ENCODE data around the gene BNC1. TPM values are rescaled to one million over a fixed set of nuclear protein-coding genes. Genes with fewer than 3 reads are reported as not detected.

BNC1 gene
- total RNA-seq, 1 donor from 2014 or later = not detected

DNA sequence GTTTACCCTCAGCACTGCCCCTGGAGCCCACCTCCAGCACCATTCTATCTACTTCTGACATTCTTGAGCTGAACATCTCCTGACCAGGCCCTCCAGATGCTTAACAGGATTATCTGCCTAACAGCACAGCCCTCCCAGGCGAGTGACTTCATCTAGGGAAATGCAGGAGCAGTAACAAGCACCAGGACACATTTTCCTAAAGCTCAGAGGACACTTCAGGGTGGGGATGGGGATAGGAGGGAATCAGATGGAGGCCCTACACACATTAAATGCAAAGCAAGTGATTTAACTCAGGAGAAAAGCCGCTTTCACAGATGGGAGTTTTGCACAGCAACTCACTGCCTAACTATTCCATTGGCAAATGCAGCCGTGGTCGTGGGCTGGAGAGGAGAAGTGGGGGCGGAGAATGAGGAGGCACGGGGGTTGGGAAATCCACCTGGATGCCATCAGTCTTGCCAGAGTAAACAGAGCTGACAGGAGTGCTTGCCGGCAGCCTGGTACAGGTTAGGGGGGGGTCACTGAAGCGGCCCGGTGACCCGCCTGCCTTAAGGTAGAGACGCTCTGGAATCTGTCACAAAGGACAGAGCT is 21.3 kb upstream of the BNC1 start:
- Mint-ChIP-seq H3K4me1 (no peaks in the 10 kb centered on the region), H3K36me3 (ENCODE audit: low read depth) (no peaks in the 10 kb centered on the region), H3K27me3 (peaks cover 16% of the 10 kb centered on the region), H3K4me3 (no peak overlapping the region), H3K9me3 (no peaks in the 10 kb centered on the region), H3K27ac (no peak overlapping the region)
- ChIA-PET POLR2A (no interaction called here), CTCF (no interaction called here)
- no peak for ATAC-seq (ENCODE audit: low read depth)
- intact Hi-C loops (cut with micrococcal nuclease) = no loop called here
- DNase-seq = no peak
- TF ChIP-seq CTCF (IDR thresholded peaks at IDR 0.05) = no peak

DNA sequence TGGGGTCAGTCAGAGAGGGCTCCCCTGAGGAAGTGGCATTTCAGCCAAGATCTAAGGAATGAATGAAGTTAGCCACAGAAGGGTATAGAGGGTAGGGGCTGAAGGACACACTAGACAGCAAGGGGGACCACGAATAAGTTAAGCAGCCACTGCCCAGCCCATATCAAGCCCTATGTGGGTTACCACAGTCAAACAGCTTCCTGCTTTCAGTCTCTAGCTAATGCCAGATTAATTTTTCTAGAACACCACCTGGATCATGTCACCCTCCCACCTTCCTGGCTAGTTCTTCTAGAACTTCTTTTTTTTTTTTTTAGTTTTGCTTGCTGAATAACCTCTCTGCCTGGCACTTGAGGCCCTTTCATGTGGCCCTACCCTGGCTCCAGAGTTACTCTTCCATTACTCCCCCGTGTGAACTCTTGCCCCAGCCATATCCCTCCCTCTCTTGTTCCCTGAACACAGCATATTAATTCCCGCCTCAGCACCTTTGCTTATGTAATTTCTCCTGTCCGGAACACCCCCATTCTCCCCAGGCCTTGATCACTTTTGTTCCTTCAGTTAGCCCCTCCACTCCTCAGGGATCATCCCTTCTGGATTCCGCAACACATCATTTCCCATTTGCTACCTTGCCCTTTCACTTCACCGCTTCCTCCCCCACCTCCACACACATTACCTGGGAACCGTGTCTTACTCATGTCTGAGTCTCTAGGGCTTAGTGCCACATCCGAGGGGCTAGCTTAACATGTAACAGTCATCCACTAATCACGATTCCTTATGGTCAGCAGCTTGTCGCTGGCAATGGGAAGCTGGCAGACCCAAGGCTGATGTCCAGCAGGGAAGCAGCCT is 20.6 kb upstream of the BNC1 start:
- POLR2A ChIA-PET = no interaction called here
- no peak overlapping the region for H3K27ac Mint-ChIP-seq
- no peaks in the 10 kb centered on the region for H3K36me3 Mint-ChIP-seq (ENCODE audit: low read depth)
- no peaks in the 10 kb centered on the region for H3K4me1 Mint-ChIP-seq
- ATAC-seq (ENCODE audit: low read depth) (no peak), DNase-seq (no peak)
- no peak for TF ChIP-seq CTCF (IDR thresholded peaks at IDR 0.05)
- intact Hi-C loops (cut with micrococcal nuclease) = no loop called here
- peaks cover 16% of the 10 kb centered on the region for H3K27me3 Mint-ChIP-seq
- H3K9me3 Mint-ChIP-seq = no peaks in the 10 kb centered on the region
- H3K4me3 Mint-ChIP-seq = no peak overlapping the region
- CTCF ChIA-PET = no interaction called here

DNA sequence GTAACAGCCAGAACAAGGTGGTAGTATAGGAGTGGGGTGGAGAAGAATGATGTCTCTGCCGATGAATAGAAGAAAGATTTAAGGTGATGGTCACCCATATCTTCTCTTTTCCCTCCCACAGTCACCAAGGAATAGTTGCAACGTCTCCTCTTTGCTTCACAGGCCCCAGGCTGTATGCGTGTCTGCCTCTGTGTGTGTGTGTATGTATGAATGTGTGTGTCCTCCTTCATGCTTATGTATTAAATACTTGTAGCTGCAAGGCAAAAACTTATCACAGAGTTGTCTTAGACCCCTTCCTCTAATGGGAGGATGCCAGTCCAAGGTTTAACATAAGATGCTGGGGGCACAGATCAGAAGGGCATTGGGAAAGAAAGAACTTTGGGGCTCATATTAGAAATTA is 19.1 kb upstream of the BNC1 start:
- Mint-ChIP-seq H3K36me3 (ENCODE audit: low read depth) (no peaks in the 10 kb centered on the region), H3K27me3 (peaks cover 21% of the 10 kb centered on the region), H3K4me3 (no peak overlapping the region), H3K9me3 (no peaks in the 10 kb centered on the region), H3K4me1 (no peaks in the 10 kb centered on the region), H3K27ac (no peak overlapping the region)
- intact Hi-C loops (cut with micrococcal nuclease) = no loop called here
- DNase-seq (no peak), ATAC-seq (ENCODE audit: low read depth) (no peak)
- TF ChIP-seq CTCF (IDR thresholded peaks at IDR 0.05) = no peak
- ChIA-PET CTCF (no interaction called here), POLR2A (no interaction called here)

DNA sequence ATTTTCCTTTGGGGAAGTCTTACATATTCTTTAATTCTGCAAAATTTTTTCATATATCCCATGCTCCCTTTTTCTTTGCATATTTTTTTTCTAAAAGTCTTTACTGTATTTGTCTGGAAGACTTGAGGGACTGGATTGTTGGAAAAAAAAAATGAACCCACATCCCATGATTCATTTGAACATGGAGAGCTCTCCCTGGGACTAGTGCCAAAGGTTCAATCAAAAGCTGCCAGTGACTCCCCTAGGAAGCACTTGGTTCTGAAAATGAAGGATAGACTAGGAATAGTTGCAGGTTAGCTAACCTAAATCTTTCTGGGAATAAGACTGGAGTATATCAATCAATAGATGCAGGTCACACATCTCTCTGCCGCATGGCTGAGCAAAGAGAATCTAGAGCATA is 16.4 kb upstream of the BNC1 start:
- TF ChIP-seq CTCF (IDR thresholded peaks at IDR 0.05) = no peak
- no peak overlapping the region for H3K4me3 Mint-ChIP-seq
- no peak for ATAC-seq (ENCODE audit: low read depth)
- CTCF ChIA-PET = no interaction called here
- DNase-seq = no peak
- H3K36me3 Mint-ChIP-seq (ENCODE audit: low read depth) = no peaks in the 10 kb centered on the region
- H3K9me3 Mint-ChIP-seq = no peaks in the 10 kb centered on the region
- H3K27me3 Mint-ChIP-seq = peaks cover 28% of the 10 kb centered on the region
- POLR2A ChIA-PET = no interaction called here
- H3K27ac Mint-ChIP-seq = no peak overlapping the region
- no peaks in the 10 kb centered on the region for H3K4me1 Mint-ChIP-seq
- intact Hi-C loops (cut with micrococcal nuclease) = no loop called here

DNA sequence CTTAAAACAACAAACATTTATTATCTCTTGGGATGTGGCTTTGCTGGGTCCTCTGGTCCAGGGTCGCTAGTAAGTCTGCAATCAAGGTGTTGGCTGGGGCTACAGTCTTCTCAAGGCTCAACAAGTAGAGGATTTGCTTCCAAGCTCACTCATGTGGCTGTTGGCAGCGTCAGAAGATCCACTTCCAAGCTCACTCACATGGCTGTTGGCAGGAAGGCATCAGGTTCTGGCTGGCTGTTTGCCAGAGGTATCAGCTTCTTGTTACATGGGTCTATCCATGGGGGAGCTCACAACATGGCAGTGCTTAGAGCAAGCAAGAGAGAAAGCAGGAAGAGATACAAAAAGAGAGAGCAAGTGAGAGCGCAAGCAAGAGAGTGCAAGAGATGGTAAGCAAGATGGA is 15.0 kb upstream of the BNC1 start:
- POLR2A ChIA-PET = no interaction called here
- ATAC-seq (ENCODE audit: low read depth) (no peak), DNase-seq (no peak)
- Mint-ChIP-seq H3K27me3 (peaks cover 19% of the 10 kb centered on the region), H3K9me3 (no peaks in the 10 kb centered on the region), H3K36me3 (ENCODE audit: low read depth) (no peaks in the 10 kb centered on the region), H3K27ac (no peak overlapping the region), H3K4me1 (no peaks in the 10 kb centered on the region), H3K4me3 (no peak overlapping the region)
- intact Hi-C loops (cut with micrococcal nuclease) = no loop called here
- CTCF ChIA-PET = no interaction called here
- no peak for TF ChIP-seq CTCF (IDR thresholded peaks at IDR 0.05)
